ENCODE data around the gene GSX1.
"Not testable (repeated sequence)": the region's sequence is repeated elsewhere in the genome, so short reads cannot be mapped to it uniquely, and the experiment has no call there.

Gene GSX1

DNA sequence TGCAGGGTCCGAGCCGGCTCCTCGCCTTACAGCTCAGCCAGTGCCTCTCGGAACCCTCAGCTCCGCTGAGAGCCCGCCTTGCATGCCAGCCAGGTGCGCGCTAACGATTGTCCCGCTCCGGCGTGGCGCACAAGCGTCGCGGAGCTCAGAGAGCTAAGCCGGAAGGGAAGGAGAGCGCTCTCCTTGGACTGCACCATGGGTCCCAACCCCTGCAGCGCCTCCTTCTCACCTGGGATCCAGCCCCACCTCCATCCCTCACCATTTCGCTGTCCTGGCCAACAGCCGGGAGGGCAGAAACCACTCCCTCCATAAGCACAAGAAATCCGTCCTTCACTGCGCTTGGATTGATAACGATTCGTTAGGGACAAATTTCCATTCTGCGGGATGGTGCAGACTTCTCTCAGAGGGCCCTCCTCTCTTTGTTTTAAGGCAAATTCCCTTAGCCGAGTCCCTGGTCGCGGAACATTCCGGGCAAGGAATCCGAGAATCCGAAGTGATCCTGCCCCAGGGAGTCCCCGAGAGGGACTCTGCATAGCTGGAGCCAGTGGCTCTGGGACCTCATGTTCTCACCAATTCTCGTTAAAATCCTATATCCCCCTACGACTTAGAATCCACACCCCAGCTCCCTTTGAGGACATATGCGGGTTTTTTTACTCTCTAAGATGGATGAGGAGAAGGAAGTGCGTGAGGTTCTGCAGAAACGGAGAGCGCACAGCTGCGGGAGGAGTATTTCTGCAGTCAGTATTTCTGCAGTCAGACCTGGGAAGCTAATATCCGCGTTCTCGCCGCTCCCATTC is 2.8 kb downstream of the GSX1 start:
- no peak for DNase-seq

DNA sequence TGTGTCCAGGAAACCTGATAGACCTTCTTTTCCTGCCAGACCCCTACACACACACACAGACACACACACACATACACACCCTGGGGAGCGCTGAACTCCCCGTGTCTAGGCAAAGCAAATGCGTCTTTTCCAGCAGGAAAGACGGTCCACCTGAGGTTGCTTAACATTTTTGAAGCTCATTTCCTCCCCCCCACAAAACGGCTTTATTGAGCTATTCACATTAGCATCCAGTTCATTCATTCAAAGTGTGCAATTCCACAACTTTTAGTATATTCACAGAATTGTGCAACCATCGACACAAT is 3.4 kb downstream of the GSX1 start:
- DNase-seq, result no peak

DNA sequence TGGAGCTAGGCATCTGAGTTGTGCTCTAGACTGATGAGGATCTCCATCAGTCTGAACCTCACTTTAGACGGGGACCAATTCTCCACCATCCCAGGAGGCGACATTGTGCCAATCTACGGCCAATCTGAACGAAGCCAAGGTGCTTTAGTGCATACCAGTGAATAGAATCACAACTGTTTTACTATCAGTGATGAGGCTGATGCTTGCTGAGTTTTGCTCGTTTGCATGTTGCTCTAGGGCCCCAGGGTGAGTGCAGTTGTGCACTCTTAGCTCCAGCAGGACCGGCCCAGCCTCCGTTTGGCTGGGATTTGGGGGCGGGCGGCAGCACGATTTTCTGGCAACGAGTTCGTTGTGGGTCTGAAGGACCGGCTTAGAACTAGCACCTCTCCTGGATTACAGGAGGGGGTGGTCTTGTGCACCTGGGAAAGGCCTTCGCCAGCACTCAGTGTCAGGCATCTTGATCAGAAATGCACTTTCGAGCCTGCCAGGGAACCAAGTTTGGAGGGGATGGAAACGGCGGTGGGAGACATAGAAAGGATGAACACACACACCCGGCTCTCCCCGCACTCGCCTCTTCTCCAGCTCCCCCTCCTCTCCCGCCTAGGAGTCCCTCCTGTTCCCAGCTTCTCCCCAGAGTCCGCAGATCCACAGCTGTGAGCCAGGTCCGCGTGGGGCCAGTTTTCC is 4.4 kb downstream of the GSX1 start:
- no peak for DNase-seq

DNA sequence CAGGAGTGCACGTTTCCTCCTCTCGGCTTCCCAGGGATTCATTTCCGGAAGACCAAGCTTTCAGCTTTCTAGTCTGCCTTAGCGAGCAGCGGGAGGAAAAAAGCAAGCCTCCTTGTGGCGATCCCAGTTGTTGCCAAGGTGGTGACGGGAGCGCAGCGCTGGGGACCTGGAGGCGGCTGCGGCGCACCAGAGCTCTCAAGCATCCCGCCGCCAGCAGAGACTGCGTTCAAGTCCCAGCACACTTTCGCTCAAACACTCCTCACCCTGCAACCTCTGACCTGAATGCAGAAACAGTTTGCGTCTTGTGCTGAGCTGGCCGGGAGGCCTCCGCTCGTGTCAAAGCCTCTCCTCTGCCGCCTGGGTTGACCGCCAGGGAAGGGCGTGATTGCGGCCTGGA is 4.9 kb downstream of the GSX1 start:
- DNase-seq, result no peak

DNA sequence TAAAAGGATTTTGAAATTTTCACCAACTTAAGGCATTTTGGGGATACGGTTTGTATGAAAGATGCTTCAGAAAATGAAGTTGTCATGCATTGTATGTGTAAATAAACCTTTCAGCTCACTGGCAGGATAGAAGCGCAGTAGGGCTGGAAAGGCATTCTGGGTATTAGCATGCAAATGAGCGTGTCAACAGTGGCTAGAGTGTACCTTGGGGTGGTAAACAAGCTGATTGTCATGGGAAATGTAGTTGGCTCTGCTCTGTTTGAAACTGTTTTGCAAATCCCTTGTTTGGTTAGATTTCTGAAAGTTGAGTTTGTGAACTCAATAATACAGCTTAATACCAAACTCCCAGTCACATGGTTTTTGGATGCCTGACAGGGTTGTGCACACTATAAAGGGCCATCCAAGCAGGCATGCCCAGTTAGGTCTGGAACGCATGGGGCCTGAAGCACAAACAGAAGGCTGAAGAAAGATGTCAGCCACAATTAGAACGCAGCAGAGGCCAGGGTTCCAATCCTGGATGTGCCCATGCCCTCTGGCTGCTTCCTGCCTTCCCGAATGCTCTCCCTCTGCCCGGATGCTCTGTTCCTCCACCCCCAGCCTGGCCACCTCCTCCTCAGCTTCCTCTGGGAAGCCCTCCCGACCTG is 14.6 kb downstream of the GSX1 start:
- no peak for DNase-seq

DNA sequence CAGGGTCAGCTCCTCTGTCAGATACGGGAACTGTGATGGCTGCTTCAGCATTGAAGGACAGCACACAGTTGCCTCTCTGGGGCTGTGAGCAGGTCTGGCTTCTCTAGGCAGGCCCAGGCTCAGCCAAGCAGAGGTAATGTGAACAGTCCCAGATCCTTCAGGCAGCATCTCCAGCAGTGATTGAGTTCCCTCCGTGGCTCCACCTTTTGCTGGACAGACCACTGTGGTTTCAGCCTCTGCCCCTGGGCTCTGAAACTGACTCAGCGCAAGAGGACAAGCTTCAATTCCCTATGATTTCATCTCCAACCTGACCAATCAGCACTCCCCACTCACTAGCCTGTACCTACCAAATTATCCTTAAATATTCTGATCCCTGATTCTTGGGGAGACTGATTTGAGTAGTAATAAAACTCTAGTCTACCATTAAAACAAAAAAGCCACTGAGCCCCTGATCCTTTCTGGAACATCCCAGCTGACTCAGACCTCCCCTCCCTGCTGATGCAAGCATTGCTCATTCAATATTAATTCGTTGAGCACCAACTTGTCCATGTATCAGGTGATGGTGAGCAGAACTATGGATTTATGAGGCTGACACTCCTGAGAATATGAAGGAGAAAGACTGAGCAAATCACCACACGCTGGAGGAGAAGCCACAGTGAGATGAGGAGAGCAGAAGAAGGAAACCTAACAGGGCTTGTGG is 16.7 kb downstream of the GSX1 start:
- DNase-seq, result no peak

DNA sequence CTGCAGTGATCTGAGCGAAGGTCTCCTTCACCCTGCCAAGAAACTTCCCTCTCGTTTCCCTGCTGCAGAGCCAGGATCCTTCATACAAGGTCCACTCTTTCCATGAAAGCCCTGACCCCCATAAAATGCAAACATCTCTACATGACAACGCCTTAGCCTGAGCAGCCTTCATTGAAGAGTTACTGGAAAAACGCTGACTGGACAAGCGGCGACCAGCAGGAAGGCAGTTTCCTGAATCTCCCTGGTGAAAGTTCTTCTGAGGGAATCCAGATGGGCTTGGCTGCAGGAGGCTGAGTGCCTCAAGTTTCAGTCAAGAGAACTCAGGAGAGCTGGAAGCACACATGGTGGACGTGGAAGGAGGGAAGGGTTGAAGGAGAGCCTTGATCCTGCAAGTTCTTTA is 17.7 kb downstream of the GSX1 start:
- no peak for DNase-seq

DNA sequence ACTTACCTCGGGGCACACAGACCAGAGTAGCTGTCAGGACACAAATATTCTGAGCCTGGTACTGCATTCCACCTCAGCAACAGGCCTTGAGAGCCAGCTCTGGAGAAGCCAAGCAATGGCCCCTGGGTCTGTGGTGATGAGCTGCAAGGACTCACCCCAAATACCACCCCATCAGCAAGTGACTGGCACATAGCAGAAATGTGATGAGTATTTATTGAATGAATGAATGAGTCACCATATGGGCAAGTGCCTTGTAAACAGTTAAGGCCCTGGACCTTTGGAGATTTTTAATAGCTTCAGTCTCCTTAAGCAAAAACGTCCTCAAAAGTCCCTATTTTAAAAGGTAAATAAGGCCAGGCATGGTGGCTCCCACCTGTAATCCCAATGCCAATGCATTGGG is 18.2 kb downstream of the GSX1 start:
- DNase-seq, result no peak

DNA sequence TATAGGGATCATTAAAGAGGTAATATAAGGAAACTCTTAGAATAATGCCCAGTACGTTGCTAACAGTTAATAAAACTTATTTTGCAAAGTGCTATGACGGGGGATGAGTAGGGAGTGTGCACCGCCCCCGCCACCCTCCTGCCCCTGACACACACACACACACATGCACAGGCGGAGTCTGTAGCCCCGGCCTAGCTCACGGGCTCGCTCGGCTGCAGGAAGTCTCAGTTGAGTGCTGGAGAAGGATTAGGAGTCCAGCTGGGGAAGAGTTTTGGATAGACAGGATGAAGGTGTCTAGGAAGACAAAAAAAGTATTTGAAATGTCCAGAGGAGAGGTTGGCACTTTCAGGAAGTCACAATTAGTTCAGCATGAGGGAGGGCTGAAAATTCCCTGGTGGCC is 21.5 kb downstream of the GSX1 start:
- DNase-seq, result no peak

DNA sequence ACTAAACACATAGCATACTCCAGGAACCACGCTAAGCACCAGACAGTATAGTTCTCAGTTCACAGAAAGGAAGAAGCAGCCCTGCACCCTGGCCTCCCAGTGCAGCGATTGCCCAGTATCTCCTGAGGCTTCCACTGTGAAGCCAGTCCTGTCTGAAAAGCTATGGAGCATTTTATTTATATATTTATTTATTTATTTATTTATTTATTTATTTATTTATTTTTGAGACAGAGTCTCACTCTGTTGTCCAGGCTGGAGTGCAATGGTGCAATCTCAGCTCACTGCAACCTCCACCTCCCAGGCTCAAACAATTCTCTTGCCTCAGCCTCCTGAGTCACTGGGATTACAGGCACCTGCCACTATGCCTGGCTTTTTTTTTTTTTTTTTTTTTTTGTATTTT is 25.5 kb downstream of the GSX1 start:
- DNase-seq, result not testable (repeated sequence)

DNA sequence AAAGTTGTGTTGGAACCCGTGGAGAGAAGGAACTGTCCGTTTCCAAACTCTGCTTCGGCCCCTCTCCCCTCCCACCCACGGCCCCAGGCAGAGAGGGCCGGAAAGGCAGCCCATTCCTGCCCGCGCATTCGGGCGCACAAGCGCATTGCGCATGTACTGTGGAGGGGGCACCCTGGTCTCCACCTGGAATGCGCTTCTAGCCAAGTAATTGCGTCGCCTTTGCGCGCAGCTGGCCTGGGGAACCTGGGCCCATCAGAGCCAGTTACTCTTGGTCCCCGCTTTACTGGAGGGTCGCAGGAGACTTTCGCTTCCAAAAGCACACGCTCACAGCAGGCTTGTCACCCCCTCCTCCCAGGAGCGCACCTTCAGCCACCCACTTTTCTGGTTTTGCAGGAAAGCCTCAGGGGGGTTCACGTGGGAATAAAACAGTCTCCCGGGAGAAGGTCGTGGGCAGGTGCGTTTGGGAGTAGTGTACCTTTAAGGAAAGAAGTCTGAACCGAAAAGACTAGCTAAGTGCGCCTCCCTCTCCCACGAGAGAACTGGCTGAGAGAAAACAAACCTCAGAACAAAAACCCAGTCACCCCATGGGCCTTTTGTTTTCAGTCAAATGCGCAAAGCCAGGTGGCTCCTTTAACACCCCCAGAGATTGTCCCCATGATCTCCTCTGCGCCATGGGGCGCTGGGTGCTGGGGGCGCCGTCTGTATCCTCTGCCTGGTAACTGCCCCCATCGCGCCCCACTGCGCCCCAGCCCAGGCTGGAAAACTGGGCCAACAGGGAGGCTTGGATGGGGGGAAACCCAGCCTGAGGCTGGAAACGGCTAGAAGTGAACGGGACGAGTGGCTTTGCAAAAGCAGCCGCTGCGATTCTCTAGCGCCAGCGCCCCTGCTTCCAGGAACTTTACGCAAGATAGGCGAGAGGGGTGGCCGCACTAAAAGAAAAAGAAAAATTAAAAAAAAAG is 28.5 kb downstream of the GSX1 start:
- DNase-seq, result no peak

DNA sequence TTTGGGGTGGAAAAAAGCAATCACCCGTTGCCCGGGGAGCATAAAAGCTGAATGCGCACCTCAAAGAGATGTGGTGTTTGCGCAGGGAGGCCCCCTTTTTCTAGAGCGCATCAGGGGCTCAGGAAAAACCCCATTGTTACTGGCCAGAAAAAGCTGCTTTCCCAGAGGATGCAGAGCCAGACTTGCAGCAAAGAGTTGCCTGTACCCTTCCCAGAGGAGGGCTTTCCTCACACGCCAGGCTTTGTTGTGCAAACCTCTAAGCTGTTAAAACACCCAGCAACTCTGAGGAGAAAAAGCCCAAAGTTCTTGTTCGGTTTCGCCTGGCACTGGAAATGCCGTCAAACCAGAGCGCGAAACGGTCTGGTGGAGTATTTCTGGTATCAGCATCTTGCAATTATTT is 29.3 kb downstream of the GSX1 start:
- DNase-seq, result no peak

DNA sequence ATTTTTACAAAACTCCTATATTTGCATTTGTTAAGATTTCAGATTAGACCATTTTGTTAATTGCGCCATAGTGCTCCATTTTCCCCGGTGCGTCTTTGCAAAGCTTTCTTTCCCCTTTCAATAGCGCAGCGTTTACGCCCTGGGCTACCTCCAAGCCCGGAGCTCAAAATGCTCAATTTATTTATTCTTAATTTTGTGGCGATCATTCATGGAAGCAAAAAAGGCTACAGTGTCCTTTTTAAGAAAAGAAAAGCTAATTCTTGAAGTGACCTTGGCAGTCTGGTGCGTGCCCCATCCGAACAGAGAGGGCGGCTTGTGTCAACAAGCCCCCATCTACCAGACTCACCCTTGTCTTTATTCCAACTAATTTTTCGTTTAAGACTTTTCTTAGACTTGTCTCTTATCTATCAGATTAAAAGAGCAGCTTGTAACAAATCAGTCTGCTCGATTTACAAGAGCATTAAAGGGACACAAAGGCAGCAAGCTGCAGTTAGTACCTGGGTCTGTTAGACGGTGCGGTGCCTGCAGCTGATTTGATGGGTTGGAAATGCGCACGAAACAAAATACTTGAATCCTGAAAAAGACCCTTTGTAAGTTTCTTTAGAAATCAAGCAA is 30.1 kb downstream of the GSX1 start:
- no peak for DNase-seq

DNA sequence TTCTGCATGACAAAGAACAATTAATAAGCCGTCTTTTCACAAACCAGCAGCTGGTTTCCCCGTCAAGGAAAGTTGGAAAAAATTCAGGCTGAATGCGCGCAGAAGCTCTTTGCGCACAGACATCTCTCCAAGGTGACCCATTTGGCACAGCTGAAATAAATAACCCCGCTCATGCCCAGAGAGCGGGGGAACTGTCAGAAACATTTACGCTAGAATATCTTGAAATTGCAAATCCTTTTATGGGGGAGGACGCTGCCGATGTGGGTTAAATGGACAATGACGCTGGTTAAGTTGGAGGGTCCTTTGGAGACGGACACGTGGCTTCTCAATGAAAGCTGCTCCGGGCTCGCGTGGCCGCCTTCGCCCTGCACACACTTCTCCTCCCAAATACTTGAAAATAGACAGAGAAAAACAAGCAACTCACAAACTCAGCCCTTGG is 30.6 kb downstream of the GSX1 start:
- no peak for DNase-seq

DNA sequence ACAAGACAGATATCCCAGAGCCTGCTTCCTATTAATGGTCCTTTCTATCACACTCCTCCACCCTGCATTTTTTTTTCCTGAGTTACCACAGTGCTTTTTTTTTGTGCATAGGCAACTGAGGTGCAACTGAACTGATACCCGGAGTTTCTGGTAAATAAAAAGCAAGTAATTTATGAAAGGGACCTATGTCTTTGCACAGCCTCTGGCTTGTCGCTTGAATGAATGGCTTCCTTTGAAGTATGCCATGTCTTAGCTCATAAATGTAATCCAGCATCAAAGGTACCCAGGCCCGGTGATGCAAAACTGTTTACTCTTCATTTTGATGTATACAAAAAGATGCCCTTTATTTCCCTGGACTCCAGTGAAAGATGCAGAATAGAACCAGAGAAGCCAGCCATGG is 31.8 kb downstream of the GSX1 start:
- DNase-seq, result no peak

DNA sequence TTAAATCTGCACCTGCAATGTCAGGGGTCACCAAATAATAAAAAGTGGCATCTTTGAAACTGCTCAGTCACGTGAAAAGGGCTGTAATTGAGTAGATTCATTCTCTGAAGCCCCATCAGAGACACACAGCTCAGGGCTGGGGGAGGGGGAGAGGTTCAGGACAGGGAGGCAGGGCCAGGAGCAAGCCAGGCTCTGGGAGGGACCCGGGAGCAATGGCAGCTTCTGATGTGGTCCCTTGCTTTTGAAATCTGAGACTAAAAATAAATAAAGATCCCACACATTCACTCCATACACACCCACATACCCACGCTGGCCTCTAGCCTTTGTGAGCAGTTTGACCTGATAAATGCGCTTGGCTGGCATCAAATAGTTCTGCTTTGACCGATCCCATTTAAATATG is 32.8 kb downstream of the GSX1 start:
- no peak for DNase-seq

DNA sequence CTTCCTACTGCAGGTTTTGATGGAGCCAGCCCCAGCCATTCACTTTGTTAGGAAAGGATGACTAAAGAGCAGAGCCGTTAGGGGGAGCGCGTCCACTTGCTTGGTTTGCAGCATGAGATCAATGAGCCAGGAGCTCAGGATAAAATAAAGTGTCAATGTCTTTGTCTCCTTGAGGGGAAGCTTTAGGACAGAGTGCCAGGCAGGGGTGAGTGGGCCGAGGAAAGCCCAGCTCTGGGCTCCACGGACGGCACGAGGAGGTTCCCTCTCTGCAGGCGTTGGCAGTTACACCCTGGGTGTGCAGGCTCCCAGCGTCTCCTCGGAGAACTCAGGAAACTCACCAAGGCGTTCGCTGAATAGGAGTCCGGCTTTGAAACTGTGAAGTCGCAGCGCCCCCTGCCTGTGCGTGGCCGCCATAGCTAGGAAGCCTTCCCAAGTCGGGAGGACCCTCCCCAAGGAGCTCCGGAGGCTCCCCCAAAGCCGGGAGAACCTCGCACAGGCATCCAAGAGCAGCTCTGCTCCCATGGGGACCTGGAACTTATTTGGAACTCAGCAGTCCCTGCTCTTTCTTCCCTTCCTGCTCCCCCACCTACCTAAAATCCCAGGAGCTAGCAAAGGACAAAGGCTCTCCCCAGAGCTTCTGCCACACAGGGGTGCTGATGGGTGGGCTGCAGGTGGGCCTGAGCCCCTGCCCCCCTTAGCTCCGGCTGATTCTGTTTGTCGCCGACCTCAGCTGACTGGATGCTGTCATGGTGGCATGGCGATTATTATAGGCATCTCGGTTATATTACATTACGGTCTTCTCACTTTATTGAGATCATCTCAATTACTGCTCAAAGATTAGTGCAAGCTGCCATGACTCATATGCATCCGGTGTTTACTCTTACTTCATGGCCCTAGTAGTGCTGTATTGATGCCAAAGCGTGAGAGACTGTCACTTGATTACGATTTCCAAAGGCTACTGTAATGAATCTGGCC is 34.4 kb downstream of the GSX1 start:
- peak; percentile 53 for DNase-seq

DNA sequence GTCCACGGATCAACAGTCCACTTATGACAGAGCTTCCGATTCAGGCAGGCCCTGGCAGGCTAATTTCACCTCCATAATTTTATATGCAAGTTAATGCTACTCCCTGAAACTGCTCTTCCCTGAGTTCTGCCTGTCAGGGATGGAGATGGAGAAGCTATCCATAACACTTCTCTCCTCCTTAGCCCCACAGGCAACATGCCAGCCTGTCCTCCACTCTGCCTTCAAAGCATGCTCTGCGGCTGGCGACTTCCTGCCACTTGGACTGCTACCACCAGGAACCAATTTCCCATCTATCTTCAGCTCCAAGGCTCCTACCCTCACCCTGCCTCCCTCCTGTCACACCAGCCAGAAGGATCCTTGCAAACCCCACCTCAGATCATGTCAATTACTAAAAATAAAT is 35.4 kb downstream of the GSX1 start:
- DNase-seq, result no peak

DNA sequence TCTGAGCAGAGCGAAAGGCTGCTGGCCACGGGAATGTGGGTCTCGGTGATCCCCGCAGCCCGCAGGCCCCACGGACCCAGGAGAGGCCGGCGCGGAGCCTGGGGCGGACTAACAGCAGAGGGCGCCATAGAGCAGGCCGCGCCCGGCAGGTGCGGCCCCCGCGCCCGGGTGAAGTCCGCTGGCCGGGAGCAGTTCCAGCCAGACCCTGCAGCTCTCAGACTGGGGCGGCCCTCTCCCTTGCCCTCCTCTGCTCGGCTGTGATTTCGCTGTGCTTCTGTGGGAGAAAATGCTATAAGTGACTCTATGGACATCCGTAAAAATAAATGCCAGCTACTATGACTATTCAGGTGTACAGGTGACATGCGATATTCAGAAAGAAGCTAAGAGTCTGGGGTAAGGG is 37.7 kb downstream of the GSX1 start:
- DNase-seq, result peak; percentile 40

DNA sequence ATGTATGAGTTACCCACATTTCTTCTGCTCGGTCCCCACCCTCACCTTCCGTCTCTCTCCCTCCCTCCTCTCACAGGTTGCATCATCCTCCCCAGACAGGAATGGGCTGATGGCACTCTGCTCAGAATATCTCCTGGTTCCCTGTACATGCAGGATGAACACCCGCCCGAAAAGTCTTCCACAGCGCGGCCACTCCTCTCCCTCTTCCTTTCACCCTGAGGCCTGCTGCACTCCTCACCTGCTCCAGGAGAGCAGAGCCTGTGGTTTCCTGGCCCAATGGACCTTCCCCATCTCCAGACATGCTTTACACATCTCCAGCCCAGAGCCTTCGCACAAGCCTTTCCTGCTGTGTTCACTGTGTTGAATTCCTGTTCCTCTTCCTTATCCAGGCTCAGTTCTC is 40.9 kb downstream of the GSX1 start:
- no peak for DNase-seq

DNA sequence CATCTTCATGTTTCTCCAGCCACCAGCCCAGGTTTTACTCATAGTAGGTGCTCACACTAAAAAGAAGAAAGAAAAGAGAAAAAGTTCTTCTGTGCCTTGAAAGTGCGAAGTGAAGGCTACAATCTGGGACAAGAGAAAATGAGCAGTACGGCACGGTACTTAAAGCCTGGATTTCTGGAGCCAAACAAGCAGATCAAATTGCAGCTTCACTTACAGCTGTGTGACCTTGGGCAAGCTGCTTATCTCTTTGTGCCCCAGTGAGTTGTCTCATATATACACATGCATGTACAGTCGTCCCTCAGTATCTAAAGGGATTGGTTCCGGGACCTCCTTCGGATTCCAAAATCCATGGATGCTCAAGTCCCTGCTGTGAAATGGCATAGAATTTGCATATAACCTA is 41.8 kb downstream of the GSX1 start:
- no peak for DNase-seq
